Epithelial cell of prostate (primary cell): ENCODE measurements around the gene DCLK1.

Source experiments
- DNase-seq: peaks from one replicate; pipeline ENCODE4 v3.0.0-alpha.2; 2011; ENCODE audit warnings: low read depth, low spot score
- H3K27ac ChIP-seq: fragments of 450-650 bp; 2 replicates; pipeline ENCODE4 v1.5.1; 2017; ENCODE audit warnings: mild to moderate bottlenecking

DCLK1 gene

GRCh38 chr13:35961461-35962220 lies 169.5 kb downstream of the DCLK1 start:
- no peak overlapping the region for H3K27ac ChIP-seq
- no peak for DNase-seq

- no peak for DNase-seq
- no peak overlapping the region for H3K27ac ChIP-seq
Measured at GRCh38 chr13:35961002-35961401, 170.2 kb downstream of the DCLK1 start.

- H3K27ac ChIP-seq: no peak overlapping the region
- DNase-seq: no peak
Measured at GRCh38 chr13:35957996-35958395, 173.2 kb downstream of the DCLK1 start.

- no peak for DNase-seq
- H3K27ac ChIP-seq: no peak overlapping the region
Measured at GRCh38 chr13:35957241-35957731, 173.9 kb downstream of the DCLK1 start.

GRCh38 chr13:35956074-35956473 lies 175.1 kb downstream of the DCLK1 start:
- DNase-seq: no peak
- no peak overlapping the region for H3K27ac ChIP-seq

GRCh38 chr13:35954207-35954560 lies 177.0 kb downstream of the DCLK1 start:
- DNase-seq: no peak
- no peak overlapping the region for H3K27ac ChIP-seq

- peak; percentile 27 for DNase-seq
- no peak overlapping the region for H3K27ac ChIP-seq
Measured at GRCh38 chr13:35953537-35954206, 177.5 kb downstream of the DCLK1 start.

- H3K27ac ChIP-seq: no peak overlapping the region
- no peak for DNase-seq
Measured at GRCh38 chr13:35947315-35947714, 183.9 kb downstream of the DCLK1 start.

GRCh38 chr13:35945368-35945767 lies 185.8 kb downstream of the DCLK1 start:
- DNase-seq: no peak
- H3K27ac ChIP-seq: no peak overlapping the region

- DNase-seq: no peak
- no peak overlapping the region for H3K27ac ChIP-seq
Measured at GRCh38 chr13:35941374-35941773, 189.8 kb downstream of the DCLK1 start.

GRCh38 chr13:35940734-35941133 lies 190.4 kb downstream of the DCLK1 start:
- DNase-seq: no peak

GRCh38 chr13:35936246-35936978 lies 194.8 kb downstream of the DCLK1 start:
- no peak overlapping the region for H3K27ac ChIP-seq
- no peak for DNase-seq

More at GRCh38 chr13:35940734-35941133, 190.4 kb downstream of the DCLK1 start:
- H3K27ac ChIP-seq: no peak overlapping the region

- no peak overlapping the region for H3K27ac ChIP-seq
- DNase-seq: no peak
Measured at GRCh38 chr13:35930665-35931631, 200.2 kb downstream of the DCLK1 start.

GRCh38 chr13:35927567-35928021 lies 203.6 kb downstream of the DCLK1 start:
- DNase-seq: no peak
- H3K27ac ChIP-seq: no peak overlapping the region

- no peak for DNase-seq
Measured at GRCh38 chr13:35926859-35927530, 204.2 kb downstream of the DCLK1 start.

GRCh38 chr13:35925669-35926068 lies 205.5 kb downstream of the DCLK1 start:
- H3K27ac ChIP-seq: no peak overlapping the region
- DNase-seq: no peak

More at GRCh38 chr13:35926859-35927530, 204.2 kb downstream of the DCLK1 start:
- H3K27ac ChIP-seq: no peak overlapping the region

- H3K27ac ChIP-seq: no peak overlapping the region
- DNase-seq: no peak
Measured at GRCh38 chr13:35923347-35923746, 207.8 kb downstream of the DCLK1 start.

GRCh38 chr13:35920816-35921215 lies 210.4 kb downstream of the DCLK1 start:
- DNase-seq: no peak
- H3K27ac ChIP-seq: no peak overlapping the region

GRCh38 chr13:35917942-35918645 lies 213.1 kb downstream of the DCLK1 start:
- DNase-seq: no peak
- H3K27ac ChIP-seq: no peak overlapping the region
